Transverse colon (tissue), 4 donors: ENCODE results near the gene RRBP1.

Experiments
- CTCF ChIP-seq, 5 experiments: fragments of 200-600 bp in 3 of 5; fragments of 450-650 bp in 2 of 5; sonication (generic) in 3 of 5; IDR thresholded peaks; 1 replicate in 2 of 5; 2 replicates in 3 of 5; pipeline ENCODE4 v1.5.1; 2016 to 2017; ENCODE audit warnings: antibody characterized with exemption in 5 of 5, inconsistent platforms in 3 of 5, mild to moderate bottlenecking in 2 of 5, moderate library complexity in 1 of 5
- EP300 ChIP-seq: sonication (generic); formaldehyde crosslinking; IDR thresholded peaks from one replicate; pipeline ENCODE4 v1.6.1; 2017; ENCODE audit warnings: antibody characterized with exemption, low read depth
- POLR2A ChIP-seq: fragments of 450-650 bp; IDR thresholded peaks from one replicate; pipeline ENCODE4 v1.6.1; 2016; ENCODE audit warnings: antibody characterized with exemption, mild to moderate bottlenecking, moderate library complexity
- POLR2AphosphoS5 ChIP-seq, 3 donors: sonication (generic); formaldehyde crosslinking; IDR thresholded peaks; one replicate each; pipeline ENCODE4 v1.6.1; 2016; ENCODE audit warnings: antibody characterized with exemption in 3 of 3

DNA sequence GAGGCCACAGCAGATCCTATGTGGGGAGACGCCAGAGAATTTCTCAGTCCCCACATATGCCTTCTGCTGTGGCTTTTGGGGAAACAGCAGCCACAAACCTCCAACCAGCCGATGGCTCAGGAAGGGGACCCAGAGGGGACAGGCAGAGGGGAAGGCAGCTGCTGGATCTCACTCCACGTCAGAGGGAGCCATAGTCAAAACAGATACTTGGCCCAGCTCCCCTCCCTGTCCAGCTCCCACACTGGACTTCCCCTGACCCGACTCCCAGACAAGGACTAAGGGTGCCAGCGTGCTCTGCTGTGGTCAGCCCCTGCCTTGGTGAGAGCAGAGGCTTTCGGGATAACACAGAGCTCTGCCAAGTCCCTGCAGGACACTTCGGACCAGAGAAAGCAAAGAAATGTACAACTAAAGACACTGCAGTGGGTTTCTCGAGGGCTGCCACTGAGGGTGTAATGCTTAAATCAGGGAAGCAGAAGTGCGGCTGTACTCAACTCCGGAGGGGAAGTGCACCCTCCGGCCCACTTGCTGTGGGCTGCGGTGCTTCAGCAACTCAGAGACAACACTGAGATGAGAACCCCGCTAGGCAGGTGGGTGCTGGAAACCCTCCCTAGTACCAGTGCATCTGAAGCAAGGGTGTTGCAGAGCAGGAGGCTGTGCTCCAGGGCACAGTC is 47.2 kb downstream of the RRBP1 start:
- no peak for TF ChIP-seq POLR2A
- no peak for TF ChIP-seq CTCF (IDR thresholded peaks at IDR 0.05)
- TF ChIP-seq EP300: no peak
- TF ChIP-seq POLR2AphosphoS5 (IDR thresholded peaks at IDR 0.05): no peak
